Vagina (tissue), 2 donors: ENCODE results near the gene GLP1R.

ENCODE experiments used
- CTCF ChIP-seq, 3 experiments: fragments of 450-650 bp in 2 of 3; fragments of 200-600 bp in 1 of 3; sonication (generic) in 1 of 3; IDR thresholded peaks; one replicate each; pipeline ENCODE4 v1.5.1; 2017 to 2019; ENCODE audit warnings: antibody characterized with exemption in 3 of 3, mild to moderate bottlenecking in 2 of 3, moderate library complexity in 2 of 3
- POLR2A ChIP-seq, 2 donors: fragments of 450-650 bp; IDR thresholded peaks; one replicate each; pipeline ENCODE4 v1.6.1; 2017; ENCODE audit warnings: antibody characterized with exemption in 2 of 2, mild to moderate bottlenecking in 2 of 2, moderate library complexity in 2 of 2
- POLR2AphosphoS5 ChIP-seq, 2 donors: sonication (generic); formaldehyde crosslinking; IDR thresholded peaks; one replicate each; pipeline ENCODE4 v1.9.0; 2017; ENCODE audit warnings: antibody characterized with exemption in 2 of 2, mild to moderate bottlenecking in 2 of 2, low read depth in 1 of 2; ENCODE audit not compliant: insufficient read depth in 1 of 2

- TF ChIP-seq CTCF (IDR thresholded peaks at IDR 0.05) (no peak), POLR2A (IDR thresholded peaks at IDR 0.05) (no peak), POLR2AphosphoS5 (IDR thresholded peaks at IDR 0.05; ENCODE audit: insufficient read depth in 1 of 2, low read depth in 1 of 2) (no peak)
Observed at GRCh38 chr6:39108041-39108839, 59.7 kb downstream of the GLP1R start.
